Measurements from ENCODE around the gene ABLIM2.

DNA sequence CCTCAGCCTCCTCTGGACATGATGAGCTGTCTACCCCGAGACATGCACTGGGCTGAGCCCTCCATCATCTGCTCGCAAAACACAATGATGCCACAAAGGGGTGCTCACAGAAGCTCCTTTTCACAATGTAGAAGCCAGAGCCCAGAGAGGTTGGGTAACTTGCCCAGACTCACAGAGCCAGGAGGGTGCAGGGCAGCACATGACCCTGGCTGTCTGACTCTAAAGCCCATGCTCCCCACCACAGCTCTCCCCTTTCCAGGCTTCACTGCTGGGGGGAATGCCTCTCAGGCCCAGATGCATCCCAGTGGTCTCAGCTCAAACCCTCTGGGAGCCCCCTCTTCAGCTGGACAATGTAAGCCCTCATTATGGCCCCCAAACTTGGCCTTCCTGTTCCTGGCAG is 120.5 kb downstream of the ABLIM2 start:
- TF ChIP-seq HDAC2 (IDR thresholded peaks at IDR 0.05; ENCODE audit: borderline replicate concordance in 1 of 2, low read depth in 2 of 2, low read length in 2 of 2): no peak
- no peak for TF ChIP-seq EGR1 (IDR thresholded peaks at IDR 0.05; ENCODE audit: borderline replicate concordance, low read depth, low read length)
- TF ChIP-seq BRCA1 (IDR thresholded peaks at IDR 0.05; ENCODE audit: low read depth, low read length): no peak
- TF ChIP-seq TAF1 (IDR thresholded peaks at IDR 0.05; ENCODE audit: low read depth, low read length): no peak
- TF ChIP-seq, protein P1, sequence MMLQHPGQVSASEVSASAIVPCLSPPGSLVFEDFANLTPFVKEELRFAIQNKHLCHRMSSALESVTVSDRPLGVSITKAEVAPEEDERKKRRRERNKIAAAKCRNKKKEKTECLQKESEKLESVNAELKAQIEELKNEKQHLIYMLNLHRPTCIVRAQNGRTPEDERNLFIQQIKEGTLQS (IDR thresholded peaks at IDR 0.05; ENCODE audit: insufficient read depth, low read depth, low read length): no peak

Measured in H1 (cell line).